Measurements from ENCODE around the gene C6orf163.

DNA sequence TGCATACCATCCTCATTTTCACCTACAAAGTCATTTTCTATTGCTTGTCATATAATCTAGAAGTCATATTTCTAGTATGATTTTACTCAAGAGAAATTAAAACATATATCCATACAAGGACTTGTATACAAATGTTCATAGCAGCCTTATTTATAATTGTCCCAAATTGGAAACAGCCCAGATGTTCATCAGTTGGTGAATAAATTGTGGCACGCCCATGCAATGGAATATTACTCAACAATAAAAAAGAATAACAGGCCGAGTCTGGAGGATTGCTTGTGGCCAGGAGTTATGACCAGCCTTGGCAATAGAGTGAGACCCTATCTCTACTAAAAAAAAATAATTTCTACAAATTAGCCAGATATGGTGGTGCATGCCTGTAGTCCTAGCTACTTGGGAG is 28.8 kb downstream of the C6orf163 start:
- TF ChIP-seq, protein P1, sequence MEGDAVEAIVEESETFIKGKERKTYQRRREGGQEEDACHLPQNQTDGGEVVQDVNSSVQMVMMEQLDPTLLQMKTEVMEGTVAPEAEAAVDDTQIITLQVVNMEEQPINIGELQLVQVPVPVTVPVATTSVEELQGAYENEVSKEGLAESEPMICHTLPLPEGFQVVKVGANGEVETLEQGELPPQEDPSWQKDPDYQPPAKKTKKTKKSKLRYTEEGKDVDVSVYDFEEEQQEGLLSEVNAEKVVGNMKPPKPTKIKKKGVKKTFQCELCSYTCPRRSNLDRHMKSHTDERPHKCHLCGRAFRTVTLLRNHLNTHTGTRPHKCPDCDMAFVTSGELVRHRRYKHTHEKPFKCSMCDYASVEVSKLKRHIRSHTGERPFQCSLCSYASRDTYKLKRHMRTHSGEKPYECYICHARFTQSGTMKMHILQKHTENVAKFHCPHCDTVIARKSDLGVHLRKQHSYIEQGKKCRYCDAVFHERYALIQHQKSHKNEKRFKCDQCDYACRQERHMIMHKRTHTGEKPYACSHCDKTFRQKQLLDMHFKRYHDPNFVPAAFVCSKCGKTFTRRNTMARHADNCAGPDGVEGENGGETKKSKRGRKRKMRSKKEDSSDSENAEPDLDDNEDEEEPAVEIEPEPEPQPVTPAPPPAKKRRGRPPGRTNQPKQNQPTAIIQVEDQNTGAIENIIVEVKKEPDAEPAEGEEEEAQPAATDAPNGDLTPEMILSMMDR (conservative IDR thresholded peaks at IDR 0.05; ENCODE audit: low read depth, low read length): no peak
- TF ChIP-seq EZH2 (IDR thresholded peaks at IDR 0.05; ENCODE audit: borderline replicate concordance, low read depth, low read length, poor library complexity, severe bottlenecking): no peak
